Gastroesophageal sphincter (tissue), 3 donors: Measurements from ENCODE around the gene KLHL29.

Experiments used
- POLR2A ChIP-seq, 2 donors: fragments of 450-650 bp; IDR thresholded peaks; one replicate each; pipeline ENCODE4 v1.6.1; 2017; ENCODE audit warnings: antibody characterized with exemption in 2 of 2, mild to moderate bottlenecking in 2 of 2, moderate library complexity in 1 of 2
- POLR2AphosphoS5 ChIP-seq: sonication (generic); formaldehyde crosslinking; IDR thresholded peaks from one replicate; pipeline ENCODE4 v1.6.1; 2017; ENCODE audit warnings: antibody characterized with exemption
- TF ChIP-seq, protein P1 (sequence below), 4 experiments: fragments of 200-600 bp in 2 of 4; fragments of 450-650 bp in 2 of 4; sonication (generic) in 1 of 4; IDR thresholded peaks; one replicate each; pipeline ENCODE4 v1.5.1; 2017 to 2019; ENCODE audit warnings: antibody characterized with exemption in 4 of 4, mild to moderate bottlenecking in 2 of 4, moderate library complexity in 2 of 4

DNA sequence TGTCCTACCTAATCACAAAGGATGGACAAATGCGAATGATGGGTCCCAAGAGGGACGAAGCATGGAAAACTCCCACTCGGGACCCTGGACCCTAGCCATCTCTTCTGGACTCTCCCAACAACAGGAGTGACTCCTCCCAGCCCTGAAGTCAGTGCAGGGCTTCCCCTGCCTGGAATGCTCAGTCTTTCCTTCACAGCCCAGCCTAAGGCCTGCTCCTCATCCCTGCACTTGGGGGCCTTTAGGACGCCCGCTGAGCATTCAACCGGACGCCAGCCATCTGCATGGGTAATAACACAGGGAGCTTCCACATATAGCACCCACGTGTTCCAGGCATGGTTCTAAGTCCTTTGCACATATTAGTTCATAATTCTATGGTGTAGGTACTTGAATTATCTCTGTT lies 237.5 kb downstream of the KLHL29 start:
- no peak for TF ChIP-seq POLR2AphosphoS5
- TF ChIP-seq, protein P1, sequence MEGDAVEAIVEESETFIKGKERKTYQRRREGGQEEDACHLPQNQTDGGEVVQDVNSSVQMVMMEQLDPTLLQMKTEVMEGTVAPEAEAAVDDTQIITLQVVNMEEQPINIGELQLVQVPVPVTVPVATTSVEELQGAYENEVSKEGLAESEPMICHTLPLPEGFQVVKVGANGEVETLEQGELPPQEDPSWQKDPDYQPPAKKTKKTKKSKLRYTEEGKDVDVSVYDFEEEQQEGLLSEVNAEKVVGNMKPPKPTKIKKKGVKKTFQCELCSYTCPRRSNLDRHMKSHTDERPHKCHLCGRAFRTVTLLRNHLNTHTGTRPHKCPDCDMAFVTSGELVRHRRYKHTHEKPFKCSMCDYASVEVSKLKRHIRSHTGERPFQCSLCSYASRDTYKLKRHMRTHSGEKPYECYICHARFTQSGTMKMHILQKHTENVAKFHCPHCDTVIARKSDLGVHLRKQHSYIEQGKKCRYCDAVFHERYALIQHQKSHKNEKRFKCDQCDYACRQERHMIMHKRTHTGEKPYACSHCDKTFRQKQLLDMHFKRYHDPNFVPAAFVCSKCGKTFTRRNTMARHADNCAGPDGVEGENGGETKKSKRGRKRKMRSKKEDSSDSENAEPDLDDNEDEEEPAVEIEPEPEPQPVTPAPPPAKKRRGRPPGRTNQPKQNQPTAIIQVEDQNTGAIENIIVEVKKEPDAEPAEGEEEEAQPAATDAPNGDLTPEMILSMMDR (IDR thresholded peaks at IDR 0.05) = no peak
- TF ChIP-seq POLR2A (IDR thresholded peaks at IDR 0.05) = no peak
